Endometrial microvascular endothelial cells (primary cell): ENCODE measurements around the gene GRB10. TPM values are rescaled to one million over a fixed set of nuclear protein-coding genes. Genes with fewer than 3 reads are reported as not detected.

ENCODE experiments used
- in situ Hi-C: cut with HindIII; loops from 2 replicates; pipeline ENCODE4 v1.10.0; 2017; ENCODE audit warnings: low sequenced_read_pairs, low pct_unique_long_range_greater_than_20kb; ENCODE audit errors: inconsistent ontology term
- total RNA-seq: library from RNA; depleted of rRNA; stranded (reverse); fragments of >200 nt; gene quantifications from one replicate; pipeline ENCODE4 v1.2.3, GENCODE V29; 2015; ENCODE audit errors: inconsistent ontology term

The GRB10 gene
- total RNA-seq, 1 donor from 2014 or later = 73.5 TPM

DNA sequence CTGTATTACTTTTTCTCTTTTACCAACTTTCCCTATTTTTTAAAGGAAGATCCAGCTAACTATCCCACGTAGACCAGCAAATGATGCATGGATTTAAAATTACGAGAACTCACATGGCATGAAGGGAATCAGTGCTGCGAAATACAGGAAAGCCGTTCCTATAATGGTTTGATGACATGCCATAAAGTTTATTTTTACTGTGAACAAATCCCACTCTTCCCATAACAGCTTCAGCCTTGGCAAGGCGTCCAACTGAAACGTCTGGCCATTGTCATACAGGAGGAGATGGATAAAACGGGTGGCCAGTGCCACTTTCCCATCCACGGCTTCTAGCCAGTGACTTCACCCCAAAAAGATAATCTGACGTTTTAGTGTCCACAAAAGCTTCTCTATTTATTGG lies 111.3 kb downstream of the GRB10 start:
- in situ Hi-C loops = no loop called here

DNA sequence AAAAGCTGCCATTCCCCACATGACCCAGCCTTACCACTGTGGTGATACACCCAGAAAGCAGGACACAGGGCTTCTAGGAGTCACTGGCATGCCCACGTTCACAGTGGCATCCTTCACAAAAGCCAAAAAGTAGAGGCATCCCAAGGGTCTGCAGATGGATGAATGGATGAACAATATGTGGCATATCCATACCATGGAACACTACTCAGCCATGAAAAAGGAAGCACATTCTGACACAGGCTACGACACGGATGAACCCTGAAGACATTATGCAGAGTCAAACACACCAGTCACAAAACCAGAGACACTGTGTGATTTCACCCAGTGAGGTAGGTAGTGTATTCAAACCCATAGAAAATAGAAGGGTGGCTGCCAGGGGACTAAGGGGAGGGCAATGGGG lies 112.8 kb downstream of the GRB10 start:
- in situ Hi-C loops = no loop called here

DNA sequence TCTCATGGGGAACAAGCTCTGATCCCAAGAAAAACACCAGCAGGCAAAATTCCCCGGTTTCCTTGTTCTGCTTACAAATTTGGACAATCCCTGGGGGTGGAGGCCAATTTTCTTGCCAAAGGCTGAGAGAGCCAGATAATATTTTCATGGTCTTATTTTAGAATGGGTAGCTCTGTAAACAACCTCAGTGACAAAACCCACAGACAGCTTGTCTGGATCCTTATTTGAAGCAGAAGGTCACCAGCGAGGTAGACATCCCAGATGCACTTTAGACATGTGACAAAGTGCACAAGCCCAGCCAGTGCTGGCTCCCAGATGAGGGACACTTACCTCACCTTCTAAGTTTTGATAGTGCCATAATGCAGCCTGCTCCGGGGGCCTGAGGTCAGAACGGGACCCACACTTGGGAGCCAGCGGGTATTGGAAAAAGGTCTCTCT lies 114.9 kb downstream of the GRB10 start:
- in situ Hi-C loops = no loop called here

DNA sequence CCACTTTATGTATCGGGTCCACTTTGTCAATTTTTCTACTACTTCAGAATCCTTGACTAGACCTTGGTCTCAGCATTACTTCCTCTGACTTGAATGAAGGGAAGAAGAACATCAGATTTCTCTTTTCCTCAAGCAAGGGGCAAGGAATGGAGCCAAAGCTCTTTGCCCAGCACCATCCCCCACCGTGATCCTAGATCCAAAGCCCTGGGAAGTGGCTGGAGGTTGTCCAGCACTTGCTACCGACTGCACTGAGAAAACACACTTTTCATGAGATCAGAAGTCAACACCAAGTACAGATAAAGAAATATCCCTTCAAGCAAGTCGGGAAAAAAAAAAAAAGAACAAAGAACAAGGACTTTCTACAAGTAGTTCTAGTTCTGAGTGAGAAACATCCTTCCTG lies 115.4 kb downstream of the GRB10 start:
- in situ Hi-C loops = no loop called here

DNA sequence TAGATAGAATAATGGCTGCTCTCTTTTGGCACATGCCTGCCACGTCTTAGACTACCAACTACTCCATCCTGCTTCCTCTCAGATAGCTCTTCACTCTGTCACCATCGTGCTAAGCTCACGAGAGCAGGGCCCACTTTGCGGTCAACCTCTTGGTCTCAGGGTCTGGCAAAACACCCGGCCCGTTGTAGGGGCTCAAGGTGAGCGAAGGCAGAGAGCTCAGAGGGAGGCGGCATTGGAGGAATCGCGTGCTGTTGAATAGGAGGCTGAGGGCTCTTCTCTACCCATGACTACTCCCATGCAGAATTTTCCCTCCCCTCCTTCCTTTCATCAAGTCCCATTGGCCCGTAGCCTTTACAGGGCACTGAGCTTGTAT lies 116.6 kb downstream of the GRB10 start:
- in situ Hi-C loops = no loop called here

DNA sequence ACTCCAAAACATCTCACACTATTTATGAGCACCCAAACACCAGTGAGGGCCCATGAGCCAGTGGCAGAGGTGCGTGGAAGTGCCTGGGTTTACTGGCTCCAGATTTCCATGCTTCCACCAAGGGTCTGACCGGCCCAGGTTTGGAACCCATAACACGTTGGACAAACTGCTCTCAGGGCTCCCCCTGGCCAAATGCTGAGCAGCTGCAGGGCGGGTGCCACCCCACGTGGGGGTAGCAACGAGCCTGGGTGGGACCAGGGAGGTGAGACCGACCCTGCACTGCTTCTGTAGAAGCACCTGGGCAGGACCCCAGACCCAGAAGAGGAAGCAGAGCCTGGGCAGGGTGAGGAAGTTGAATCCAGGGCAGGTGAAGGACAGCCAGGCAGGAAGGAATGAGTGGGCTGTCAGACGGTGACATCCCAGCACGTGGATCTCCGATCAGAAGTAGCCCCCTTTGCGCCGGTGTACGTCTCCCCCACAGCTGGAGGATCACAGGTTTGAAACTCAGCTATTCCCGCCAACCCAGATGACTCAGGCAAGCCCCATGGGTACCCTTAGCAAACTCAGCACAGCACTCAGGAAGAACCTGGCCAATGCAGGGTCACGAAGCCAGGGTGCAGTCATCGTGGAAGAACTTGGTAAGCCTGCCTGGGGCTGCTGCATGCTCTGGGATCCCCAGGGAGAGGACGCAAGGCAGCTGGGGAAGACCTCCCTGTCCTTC lies 117.1 kb downstream of the GRB10 start:
- in situ Hi-C loops = no loop called here

DNA sequence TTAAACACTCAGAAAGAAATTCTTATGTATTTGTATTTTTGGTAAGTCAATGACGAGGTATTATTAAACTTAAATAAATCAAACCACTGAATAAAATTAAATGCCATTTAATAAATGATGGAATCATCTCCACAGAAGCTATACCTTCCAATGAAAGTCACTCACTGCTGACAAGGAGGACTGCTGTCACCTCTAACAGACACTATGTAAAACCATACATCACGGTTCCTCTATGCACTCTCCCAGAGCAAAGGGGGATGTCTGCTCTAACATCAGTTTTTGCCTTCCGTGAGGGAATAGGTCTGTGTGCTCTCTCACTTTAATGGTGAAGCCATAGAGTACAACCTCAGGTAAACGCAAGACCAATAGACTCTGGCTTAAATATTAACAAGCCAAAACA lies 117.8 kb downstream of the GRB10 start:
- in situ Hi-C loops = no loop called here

DNA sequence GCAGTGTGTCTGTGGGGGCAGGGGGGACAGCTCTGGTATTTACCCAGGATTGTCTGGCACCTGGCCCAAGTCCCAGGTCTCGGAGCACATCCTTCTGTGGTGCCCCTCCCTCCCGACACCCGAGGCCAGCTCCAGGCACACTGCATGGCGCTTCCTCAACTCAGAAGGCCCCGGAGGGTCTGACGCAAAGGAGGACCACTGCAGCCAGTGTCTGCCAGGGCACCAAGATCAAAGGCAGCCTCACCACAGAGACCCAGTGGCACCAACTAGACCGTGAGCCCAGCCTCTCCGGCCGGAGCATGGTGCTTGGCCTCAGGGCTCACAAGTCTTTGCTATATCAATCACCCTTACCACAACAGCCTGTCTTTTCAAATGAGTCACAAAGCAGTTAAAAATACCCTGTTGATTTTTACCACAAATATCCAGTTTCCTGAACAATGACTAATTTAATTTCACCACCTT lies 118.2 kb downstream of the GRB10 start:
- in situ Hi-C loops = no loop called here

DNA sequence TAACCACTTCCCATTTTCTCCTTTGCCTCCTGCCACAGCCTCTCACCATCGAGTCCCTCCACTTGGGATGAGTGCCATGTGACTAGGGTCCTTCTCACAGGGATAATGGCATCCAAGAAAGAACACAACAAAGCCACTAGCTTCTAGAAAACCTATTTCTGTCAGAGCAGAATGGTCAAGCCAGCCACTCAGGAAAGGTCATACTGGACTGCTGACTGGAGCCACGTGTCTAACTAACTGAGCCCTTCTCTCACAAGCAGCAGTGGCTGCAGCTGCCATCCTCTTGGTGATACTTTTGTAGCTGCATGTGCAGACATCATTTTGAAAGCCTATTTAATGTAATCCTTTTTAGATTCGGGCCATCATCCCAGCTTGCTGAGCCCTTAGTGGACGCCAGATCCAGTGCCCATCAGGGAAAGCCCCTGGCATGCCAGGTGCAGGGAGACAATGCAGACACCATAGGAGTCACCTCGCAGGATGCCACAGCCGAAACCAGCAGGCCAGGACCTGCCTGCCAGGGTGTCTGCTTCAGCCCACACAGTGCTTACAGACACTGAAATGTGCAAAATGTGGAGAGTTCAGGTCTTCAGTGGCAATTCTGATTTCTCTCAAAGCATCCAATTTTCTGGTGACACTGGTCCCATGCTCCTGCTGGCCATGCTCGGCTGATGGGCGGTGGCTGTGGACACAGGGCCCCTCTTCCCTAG lies 119.1 kb downstream of the GRB10 start:
- in situ Hi-C loops = no loop called here

DNA sequence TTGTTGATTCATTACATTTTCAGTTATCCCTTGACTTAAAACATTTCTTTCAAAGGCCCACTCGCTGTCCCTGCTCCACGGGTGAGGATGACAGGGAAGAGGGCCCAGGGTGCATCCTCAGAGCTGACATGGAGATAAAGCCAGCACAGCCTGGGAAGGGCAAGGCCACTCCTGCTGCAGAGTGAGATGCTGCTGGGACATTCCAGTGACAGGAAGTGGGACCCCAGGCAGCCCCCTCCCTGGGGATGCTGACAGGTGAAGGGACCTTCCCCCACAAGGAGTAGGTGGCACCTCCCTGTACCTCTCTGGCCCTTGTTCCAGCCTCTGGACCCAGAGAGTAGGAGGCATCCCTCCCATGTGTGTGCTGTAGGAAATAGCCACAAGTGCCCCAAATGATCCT lies 119.7 kb downstream of the GRB10 start:
- in situ Hi-C loops = no loop called here

DNA sequence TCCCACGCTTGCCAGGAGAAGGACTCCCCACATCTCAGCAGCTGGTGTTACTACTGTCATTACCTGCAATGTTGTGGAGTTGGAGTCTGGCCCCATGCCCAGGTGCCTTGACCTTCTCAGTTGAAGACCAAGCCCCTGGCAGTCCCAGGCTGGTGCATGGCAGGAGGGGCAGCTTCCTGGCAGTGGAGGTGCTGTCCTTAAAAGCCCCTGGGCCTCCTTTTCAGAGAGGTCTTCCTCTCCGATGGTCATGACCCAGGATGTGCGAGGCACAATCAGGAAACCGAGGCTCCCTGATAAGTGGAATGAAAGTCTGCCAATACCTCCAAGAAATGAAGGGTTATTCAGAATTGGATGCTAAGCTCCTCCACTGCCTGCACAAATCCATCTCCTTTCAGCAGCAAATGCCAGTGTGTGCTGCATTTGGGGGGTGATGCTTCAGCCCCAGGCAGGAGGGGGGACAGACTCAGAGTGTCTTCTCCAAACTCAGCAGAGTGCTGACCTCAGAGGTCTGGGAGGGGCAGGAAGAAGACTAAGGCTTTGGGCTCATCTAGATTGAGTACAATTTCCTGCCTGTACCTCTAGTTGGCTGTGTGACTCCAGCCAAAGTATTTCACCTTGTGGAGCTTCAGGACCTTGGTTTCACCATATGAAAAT lies 120.5 kb downstream of the GRB10 start:
- in situ Hi-C loops = no loop called here

DNA sequence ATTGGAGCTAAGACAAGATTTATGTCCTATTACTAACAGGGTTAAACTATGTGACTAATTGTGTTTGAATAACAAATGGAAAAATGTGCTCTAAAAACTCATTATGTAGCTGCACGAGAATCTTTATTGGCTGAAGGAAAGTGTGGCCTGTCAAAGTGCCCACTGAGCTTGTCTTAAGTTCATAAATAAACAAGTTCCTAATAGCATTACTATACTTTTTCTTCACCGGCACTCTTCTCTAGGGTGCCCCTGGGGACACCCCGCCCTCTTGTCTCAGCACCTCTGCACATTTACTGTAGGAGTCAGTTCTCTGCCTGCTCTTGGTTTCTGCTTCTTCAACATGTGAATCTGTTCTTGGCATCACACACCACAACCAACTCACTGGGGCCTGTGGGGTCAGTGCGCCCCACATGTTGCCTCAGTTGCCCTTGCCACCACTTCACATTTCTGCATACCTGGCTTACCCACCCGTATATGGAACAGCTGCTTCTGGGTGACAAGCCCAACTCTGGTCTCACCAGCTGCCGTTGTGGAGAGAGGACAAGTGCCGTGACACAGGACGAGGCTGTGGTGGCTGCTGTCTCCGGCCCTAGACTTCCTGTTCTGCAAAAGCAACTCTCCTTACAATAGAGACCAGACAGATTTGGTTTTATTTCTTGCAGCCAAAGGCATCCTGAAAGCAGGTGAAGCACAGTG lies 121.2 kb downstream of the GRB10 start:
- in situ Hi-C loops = no loop called here

DNA sequence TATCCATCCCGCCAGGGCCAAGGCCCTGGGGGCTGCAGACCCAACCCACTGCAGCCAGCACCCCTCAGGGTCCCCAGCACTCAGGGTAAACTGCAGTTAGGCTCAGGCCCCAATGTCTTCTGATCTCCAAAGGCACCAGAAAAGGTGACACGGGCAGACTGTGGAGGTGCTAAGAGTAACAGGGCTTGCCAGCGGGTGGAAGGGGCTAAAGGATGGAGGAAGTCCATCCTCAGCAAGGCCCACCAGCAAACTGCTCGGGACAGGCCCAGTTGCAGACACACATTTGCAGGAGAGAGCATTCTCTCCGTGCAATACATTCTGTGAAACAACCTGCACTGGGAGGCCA lies 121.9 kb downstream of the GRB10 start:
- in situ Hi-C loops = no loop called here

DNA sequence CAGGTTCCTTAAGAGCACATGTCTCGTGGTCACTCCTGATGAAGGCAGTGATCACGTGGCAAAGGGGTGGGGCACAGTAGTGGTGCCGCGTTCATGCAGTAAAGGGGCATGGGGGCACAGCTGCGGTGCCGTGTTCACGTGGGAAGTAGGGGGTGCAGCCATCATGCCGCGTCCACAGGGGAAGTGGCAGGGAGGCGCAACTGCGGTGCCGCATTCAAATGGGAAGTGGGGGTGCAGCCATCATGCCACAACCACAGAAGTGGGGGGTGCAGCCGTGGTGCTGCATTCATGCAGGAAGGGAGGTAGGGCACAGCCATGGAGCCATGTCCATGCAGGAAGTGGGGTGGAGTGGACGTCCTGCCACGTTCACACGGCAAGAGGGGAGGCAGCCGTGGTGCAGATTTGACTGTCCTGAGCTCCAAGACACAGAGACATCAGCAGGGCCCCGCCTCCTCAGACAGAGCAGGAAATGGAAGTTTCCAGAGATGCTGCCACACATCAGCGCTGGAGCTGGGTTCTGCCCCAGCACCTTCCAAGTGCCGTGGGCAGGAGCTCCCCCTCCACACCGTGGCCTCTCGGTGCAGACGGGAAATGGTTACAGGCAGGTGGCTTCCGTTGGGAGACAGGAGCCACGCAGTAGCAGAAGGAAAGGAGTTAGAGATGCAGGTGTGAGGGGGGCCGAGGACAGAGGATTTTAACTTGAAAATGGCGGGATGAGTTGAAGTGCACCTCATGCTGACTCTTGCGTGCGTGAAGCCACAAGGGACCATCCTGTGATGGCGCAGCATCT lies 122.5 kb downstream of the GRB10 start:
- in situ Hi-C loops = no loop called here

DNA sequence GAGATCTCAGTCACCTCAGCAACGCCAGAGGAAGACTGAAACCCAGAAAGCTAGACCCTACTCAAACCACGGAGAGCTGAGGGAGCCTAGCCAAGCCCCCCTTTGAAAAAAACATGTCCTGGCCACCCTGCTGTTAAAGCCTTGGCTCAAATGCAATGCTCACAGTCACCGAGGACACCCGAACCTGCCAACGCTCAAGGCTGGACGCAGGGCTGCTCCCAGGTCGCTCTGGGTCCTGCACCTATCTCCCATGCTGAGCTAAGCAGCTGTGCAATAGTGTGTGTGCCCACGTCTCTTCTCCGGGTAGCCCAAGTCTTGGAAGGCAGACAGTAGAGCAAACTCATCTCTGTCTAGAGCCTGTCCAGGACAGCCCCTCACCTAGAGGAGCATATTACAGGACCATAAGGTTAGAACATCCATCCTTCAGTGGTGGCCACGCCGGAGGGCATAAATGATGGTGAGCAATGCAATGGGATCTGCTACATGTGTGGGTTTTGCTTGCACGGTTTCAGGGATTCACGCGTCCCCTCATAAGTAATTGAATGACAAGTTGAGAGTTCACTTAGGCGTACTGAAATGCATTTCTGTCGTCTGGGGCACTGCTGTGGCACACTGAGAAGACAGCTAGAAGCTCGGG lies 123.2 kb downstream of the GRB10 start:
- in situ Hi-C loops = no loop called here

DNA sequence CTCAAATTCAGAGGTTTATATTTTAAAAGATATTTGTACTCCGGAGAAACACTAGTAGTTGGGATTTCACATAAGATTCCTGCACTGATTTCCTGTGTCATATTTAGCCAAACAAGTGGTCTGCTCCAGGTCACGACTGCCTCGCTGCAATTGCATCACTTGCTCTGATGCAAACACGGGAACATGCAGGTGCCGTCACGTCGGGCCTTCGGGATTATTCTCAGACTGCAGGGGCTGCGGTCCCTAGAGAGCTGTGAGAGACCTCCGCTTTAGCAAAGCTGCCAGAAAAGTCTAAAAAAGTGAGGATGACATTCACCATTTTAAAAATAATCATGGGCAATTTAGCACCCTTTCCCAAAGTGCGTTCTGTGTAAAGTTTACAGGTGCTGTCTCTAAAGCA lies 124.0 kb downstream of the GRB10 start:
- in situ Hi-C loops = no loop called here

DNA sequence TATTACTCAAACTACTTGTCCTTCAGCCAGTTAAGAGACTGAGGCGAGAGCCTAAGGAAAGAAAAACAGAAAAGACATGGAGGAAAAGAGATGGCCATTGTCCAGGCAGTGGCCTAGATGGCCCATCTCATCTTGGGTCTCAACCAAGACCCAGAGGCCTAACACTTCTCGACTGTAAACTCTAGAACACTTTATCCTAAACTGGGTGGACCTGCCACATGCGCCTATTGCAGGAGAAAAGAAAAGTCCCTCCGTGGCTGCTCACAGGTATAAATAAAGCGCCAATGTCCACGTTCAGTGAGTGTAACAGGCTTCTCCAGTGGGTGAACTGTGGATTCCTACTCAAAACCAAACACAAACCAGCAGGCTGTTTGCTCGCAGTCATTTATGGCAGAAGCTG lies 124.8 kb downstream of the GRB10 start:
- in situ Hi-C loops = no loop called here

DNA sequence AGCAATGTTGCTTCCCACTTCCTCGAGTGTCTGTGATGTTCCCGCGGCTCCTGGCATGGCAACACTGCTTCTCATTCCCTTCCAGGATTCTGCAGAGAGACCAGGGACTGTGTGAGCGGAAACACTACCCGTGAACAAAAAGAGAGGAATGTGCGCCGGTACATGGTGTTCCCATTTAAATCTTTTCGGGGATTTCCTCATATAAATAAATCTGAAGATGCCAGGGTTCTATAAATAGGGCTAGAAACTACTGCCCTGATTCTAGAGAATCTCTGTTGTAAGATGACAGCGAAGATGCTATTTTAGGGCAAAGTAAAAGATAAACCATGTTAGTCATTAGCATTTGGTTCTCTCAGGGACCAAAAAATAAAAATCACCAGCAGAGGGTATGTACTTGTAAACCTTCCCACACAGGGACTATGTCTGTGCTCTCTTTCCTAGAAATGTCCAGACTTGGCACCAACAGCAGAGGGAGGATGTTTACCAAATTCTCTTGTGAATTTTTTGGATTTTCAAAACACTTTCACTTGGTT lies 125.3 kb downstream of the GRB10 start:
- in situ Hi-C loops = no loop called here
